KMS-11 (cell line): ENCODE data around the gene ZBED4.

Experiments
- H2AFZ ChIP-seq: fragments of 200-600 bp; sonication (generic); 2 replicates; pipeline ENCODE4 v1.6.1; 2016; ENCODE audit warnings: antibody characterized with exemption, mixed run types, low read depth
- H3K27ac ChIP-seq: fragments of 200-600 bp; sonication (generic); 2 replicates; pipeline ENCODE4 v1.6.1; 2016; ENCODE audit warnings: mild to moderate bottlenecking, mixed run types
- H3K27me3 ChIP-seq: fragments of 200-600 bp; sonication (generic); 2 replicates; pipeline ENCODE4 v1.6.1; 2017; ENCODE audit warnings: mild to moderate bottlenecking, low read depth, mixed run types, moderate library complexity; ENCODE audit not compliant: insufficient read depth
- H3K36me3 ChIP-seq: fragments of 200-600 bp; sonication (generic); 2 replicates; pipeline ENCODE4 v1.6.1; 2017; ENCODE audit warnings: mild to moderate bottlenecking, mixed run types; ENCODE audit not compliant: insufficient read depth
- H3K4me1 ChIP-seq: fragments of 200-600 bp; sonication (generic); 2 replicates; pipeline ENCODE4 v1.6.1; 2016; ENCODE audit warnings: mild to moderate bottlenecking, low read depth, mixed run types; ENCODE audit not compliant: poor library complexity, severe bottlenecking
- H3K4me2 ChIP-seq: fragments of 200-600 bp; sonication (generic); 2 replicates; pipeline ENCODE4 v1.7.0; 2016; ENCODE audit warnings: mild to moderate bottlenecking, mixed run types
- H3K4me3 ChIP-seq: fragments of 200-600 bp; sonication (generic); IDR thresholded peaks from 2 replicates; pipeline ENCODE4 v1.6.1; 2017; ENCODE audit warnings: low read depth, low read length, mixed read lengths; ENCODE audit not compliant: insufficient read depth
- H3K79me2 ChIP-seq: fragments of 200-600 bp; sonication (generic); 2 replicates; pipeline ENCODE4 v1.6.1; 2016; ENCODE audit warnings: low read depth, mixed run types; ENCODE audit not compliant: insufficient read depth
- H3K9ac ChIP-seq: fragments of 200-600 bp; sonication (generic); 2 replicates; pipeline ENCODE4 v1.6.1; 2016; ENCODE audit warnings: mild to moderate bottlenecking, mixed run types
- H4K20me1 ChIP-seq: fragments of 200-600 bp; sonication (generic); 2 replicates; pipeline ENCODE4 v1.6.1; 2016; ENCODE audit warnings: mild to moderate bottlenecking, mixed run types; ENCODE audit not compliant: insufficient read depth
- TF ChIP-seq, protein P1 (sequence below): fragments of 200-600 bp; sonication (generic); conservative IDR thresholded peaks from 2 replicates; pipeline ENCODE4 v1.6.1; 2017; ENCODE audit warnings: low read depth, mild to moderate bottlenecking, antibody characterized with exemption, low read length, moderate library complexity, mixed read lengths

The ZBED4 gene

DNA sequence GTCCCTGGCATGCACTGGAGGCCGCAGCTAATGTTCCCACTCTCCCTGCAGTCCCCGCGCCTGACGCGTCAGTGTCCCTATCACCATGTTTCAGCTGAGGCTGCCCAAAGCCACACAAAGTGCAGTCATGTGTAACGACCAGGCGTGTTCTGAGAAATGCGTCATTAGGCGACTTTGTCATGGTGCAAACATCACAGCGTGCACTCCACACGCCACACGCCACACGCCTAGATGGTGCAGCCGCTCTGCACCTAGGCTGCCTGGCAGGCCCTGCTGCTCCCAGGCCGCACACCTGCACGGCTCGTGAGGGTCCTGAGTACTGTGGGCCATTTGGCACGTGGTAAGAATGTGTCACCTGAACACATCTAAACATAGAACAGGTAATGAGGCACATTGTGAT, 67.2 kb downstream of the ZBED4 start:
- H3K79me2 ChIP-seq, result no peaks in the 10 kb centered on the region
- no peak overlapping the region for H3K9ac ChIP-seq
- H3K4me2 ChIP-seq, result no peak overlapping the region
- no peak overlapping the region for H3K27ac ChIP-seq
- TF ChIP-seq, protein P1, sequence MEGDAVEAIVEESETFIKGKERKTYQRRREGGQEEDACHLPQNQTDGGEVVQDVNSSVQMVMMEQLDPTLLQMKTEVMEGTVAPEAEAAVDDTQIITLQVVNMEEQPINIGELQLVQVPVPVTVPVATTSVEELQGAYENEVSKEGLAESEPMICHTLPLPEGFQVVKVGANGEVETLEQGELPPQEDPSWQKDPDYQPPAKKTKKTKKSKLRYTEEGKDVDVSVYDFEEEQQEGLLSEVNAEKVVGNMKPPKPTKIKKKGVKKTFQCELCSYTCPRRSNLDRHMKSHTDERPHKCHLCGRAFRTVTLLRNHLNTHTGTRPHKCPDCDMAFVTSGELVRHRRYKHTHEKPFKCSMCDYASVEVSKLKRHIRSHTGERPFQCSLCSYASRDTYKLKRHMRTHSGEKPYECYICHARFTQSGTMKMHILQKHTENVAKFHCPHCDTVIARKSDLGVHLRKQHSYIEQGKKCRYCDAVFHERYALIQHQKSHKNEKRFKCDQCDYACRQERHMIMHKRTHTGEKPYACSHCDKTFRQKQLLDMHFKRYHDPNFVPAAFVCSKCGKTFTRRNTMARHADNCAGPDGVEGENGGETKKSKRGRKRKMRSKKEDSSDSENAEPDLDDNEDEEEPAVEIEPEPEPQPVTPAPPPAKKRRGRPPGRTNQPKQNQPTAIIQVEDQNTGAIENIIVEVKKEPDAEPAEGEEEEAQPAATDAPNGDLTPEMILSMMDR, result no peak
- H2AFZ ChIP-seq, result no peak overlapping the region
- no peaks in the 10 kb centered on the region for H3K36me3 ChIP-seq
- no peaks in the 10 kb centered on the region for H3K27me3 ChIP-seq
- H4K20me1 ChIP-seq, result no peaks in the 10 kb centered on the region
- peaks cover 5% of the 10 kb centered on the region for H3K4me1 ChIP-seq
- no peak overlapping the region for H3K4me3 ChIP-seq

DNA sequence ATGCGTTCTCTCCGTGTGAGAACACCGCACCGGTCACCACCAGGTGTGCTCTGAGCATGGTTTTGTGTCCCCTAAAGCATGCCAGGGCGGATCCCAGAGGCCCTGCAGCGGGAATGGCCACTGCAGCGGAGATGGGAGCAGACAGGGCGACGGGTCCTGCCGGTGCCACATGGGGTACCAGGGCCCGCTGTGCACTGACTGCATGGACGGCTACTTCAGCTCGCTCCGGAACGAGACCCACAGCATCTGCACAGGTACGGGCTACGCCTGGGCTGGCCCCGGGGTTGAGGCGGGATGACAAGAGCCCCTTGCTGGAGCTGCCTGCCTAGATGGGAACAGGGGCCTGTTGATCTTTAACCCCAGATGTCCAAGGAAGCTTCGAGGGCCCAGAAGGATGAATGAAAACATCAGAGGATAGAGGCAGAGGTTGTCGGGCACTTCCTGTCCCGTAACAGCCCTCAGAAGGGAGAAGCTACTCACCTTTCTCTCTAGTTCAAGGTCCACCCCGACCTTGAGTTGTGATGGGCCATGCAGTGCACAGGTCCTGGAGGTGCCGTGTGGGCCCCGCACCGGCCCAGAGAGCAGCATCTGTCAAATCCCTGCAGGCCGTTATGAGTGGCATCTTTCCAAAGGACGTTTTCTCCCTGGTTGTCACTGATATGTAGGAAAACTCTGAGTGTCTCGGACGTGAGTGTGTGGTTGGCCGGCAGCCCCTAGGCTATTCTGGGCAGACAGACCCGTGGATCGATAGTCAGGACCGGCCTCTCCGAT, 68.0 kb downstream of the ZBED4 start:
- H3K4me1 ChIP-seq, result peaks cover 5% of the 10 kb centered on the region
- H2AFZ ChIP-seq, result no peak overlapping the region
- no peak overlapping the region for H3K27ac ChIP-seq
- no peaks in the 10 kb centered on the region for H3K79me2 ChIP-seq
- H3K4me3 ChIP-seq, result no peak overlapping the region
- H3K4me2 ChIP-seq, result no peak overlapping the region
- no peak overlapping the region for H3K9ac ChIP-seq
- H4K20me1 ChIP-seq, result no peaks in the 10 kb centered on the region
- no peaks in the 10 kb centered on the region for H3K36me3 ChIP-seq
- no peaks in the 10 kb centered on the region for H3K27me3 ChIP-seq
- TF ChIP-seq, protein P1, result no peak

DNA sequence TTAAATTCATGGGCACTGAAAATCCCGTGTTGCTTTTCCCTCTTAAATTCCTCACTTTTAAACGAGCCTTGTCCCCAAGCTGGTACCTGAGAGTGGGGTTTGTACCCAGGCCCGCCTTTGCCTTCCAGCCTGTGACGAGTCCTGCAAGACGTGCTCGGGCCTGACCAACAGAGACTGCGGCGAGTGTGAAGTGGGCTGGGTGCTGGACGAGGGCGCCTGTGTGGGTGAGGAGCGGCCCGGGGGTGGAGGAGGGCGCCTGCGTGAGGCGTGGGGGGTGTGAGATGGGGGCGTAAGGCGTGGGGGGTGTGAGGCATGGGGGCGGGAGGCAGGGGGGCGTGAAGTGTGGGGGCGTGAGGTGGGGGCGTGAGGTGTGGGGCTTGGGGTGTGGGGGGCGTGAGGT, 68.8 kb downstream of the ZBED4 start:
- Histone ChIP-seq H2AFZ (no peak overlapping the region), H3K27ac (no peak overlapping the region), H3K4me3 (no peak overlapping the region), H3K79me2 (no peaks in the 10 kb centered on the region), H3K4me2 (no peak overlapping the region), H4K20me1 (no peaks in the 10 kb centered on the region), H3K36me3 (no peaks in the 10 kb centered on the region), H3K9ac (no peak overlapping the region), H3K27me3 (no peaks in the 10 kb centered on the region), H3K4me1 (peaks cover 5% of the 10 kb centered on the region)
- TF ChIP-seq, protein P1, result no peak

DNA sequence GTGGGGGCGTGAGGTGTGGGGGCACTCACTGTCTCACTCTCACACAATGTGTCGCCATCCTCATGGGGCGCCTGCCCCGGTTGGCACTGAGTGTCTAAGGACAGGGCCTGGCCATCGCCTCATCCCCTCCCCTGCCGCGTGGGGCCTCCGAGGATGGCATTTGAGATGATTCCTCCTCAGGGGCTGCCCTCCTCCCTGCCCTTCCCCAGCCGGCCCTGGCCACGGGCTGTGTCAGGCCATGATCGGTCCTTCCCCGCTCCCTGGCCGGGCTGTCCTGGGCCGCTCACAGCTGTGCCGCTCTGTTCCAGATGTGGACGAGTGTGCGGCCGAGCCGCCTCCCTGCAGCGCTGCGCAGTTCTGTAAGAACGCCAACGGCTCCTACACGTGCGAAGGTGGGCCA, 69.3 kb downstream of the ZBED4 start:
- no peaks in the 10 kb centered on the region for H3K36me3 ChIP-seq
- H3K4me2 ChIP-seq, result no peak overlapping the region
- H3K27ac ChIP-seq, result no peak overlapping the region
- peaks cover 5% of the 10 kb centered on the region for H3K4me1 ChIP-seq
- H4K20me1 ChIP-seq, result no peaks in the 10 kb centered on the region
- H2AFZ ChIP-seq, result no peak overlapping the region
- H3K4me3 ChIP-seq, result no peak overlapping the region
- H3K9ac ChIP-seq, result no peak overlapping the region
- no peaks in the 10 kb centered on the region for H3K79me2 ChIP-seq
- TF ChIP-seq, protein P1, result no peak
- H3K27me3 ChIP-seq, result no peaks in the 10 kb centered on the region
